MCF 10A (cell line): ENCODE measurements around the gene NOC2L. TPM values are rescaled to one million over a fixed set of nuclear protein-coding genes. Genes with fewer than 3 reads are reported as not detected.

ENCODE experiments used
- BruUV-seq: library from RNA; stranded (reverse); fragments of 400-500 nt; replicated peaks from 2 replicates; lab custom pipeline; 2021; lab: Mats Ljungman, UMichigan
- CTCF ChIA-PET: fragments of 300-600 bp; sonication (Branson Sonifier 250); formaldehyde crosslinking; extraction: SDS; loops from one replicate; lab custom pipeline; 2021; ENCODE audit warnings: antibody characterized with exemption, inconsistent platforms; lab: Yijun Ruan, JAX
- POLR2A ChIA-PET: fragments of 300-600, 350-650 bp; sonication (Branson Sonifier 250); formaldehyde crosslinking; extraction: SDS; loops from one replicate; lab custom pipeline; 2020; ENCODE audit warnings: antibody characterized with exemption, inconsistent platforms; lab: Yijun Ruan, JAX
- DNase-seq: peaks from one replicate; pipeline ENCODE4 v3.0.0-alpha.2; 2018; ENCODE audit not compliant: unreplicated experiment
- H3K27ac Mint-ChIP-seq: one replicate; pipeline ENCODE4 v1.8.0; 2022; ENCODE audit warnings: mild to moderate bottlenecking, low read depth, mixed read lengths; ENCODE audit not compliant: unreplicated experiment
- H3K27me3 Mint-ChIP-seq: one replicate; pipeline ENCODE4 v1.8.0; 2022; ENCODE audit warnings: mixed read lengths; ENCODE audit not compliant: insufficient read depth, unreplicated experiment
- H3K36me3 Mint-ChIP-seq: one replicate; pipeline ENCODE4 v1.8.0; 2022; ENCODE audit warnings: mild to moderate bottlenecking, moderate library complexity, mixed read lengths; ENCODE audit not compliant: insufficient read depth, unreplicated experiment
- H3K4me1 Mint-ChIP-seq: one replicate; pipeline ENCODE4 v1.8.0; 2022; ENCODE audit warnings: mixed read lengths; ENCODE audit not compliant: insufficient read depth, unreplicated experiment
- H3K4me3 Mint-ChIP-seq: one replicate; pipeline ENCODE4 v1.8.0; 2022; ENCODE audit warnings: mild to moderate bottlenecking, moderate library complexity, mixed read lengths; ENCODE audit not compliant: unreplicated experiment
- H3K9me3 Mint-ChIP-seq: one replicate; pipeline ENCODE4 v1.8.0; 2022; ENCODE audit warnings: mixed read lengths; ENCODE audit not compliant: unreplicated experiment
- CTCF ChIP-seq: fragments of 200-600 bp; IDR thresholded peaks from one replicate; pipeline ENCODE4 v1.8.0; 2022; ENCODE audit warnings: antibody characterized with exemption, mild to moderate bottlenecking; ENCODE audit not compliant: unreplicated experiment
- intact Hi-C: fragments of 100-400 bp; cut with micrococcal nuclease; formaldehyde crosslinking; loops from 2 replicates; pipeline ENCODE4 v1.14.1; 2022
- total RNA-seq: library from RNA; stranded (reverse); gene quantifications from 2 replicates; pipeline ENCODE4 v1.2.3, GENCODE V29; 2022

The NOC2L gene
- total RNA-seq, 1 experiment from 2014 or later = 136 TPM

GRCh38 chr1:959731-960362 lies 791 bp upstream of the NOC2L start:
- Mint-ChIP-seq H3K4me3 (peak overlapping the region; percentile 65), H3K36me3 (peaks cover 22% of the 10 kb centered on the region), H3K4me1 (peaks cover 8% of the 10 kb centered on the region), H3K9me3 (no peaks in the 10 kb centered on the region), H3K27me3 (no peaks in the 10 kb centered on the region), H3K27ac (no peak overlapping the region)
- ChIA-PET POLR2A (interaction anchor here (0.7 to 1.4 kb wide), 4 partner anchors 16 to 49 kb away, joined by 3 to 7 read pairs (median 3); no protein-coding TSS in a partner anchor), CTCF (no interaction called here)
- TF ChIP-seq CTCF = no peak
- no peak for DNase-seq
- intact Hi-C loops = no loop called here
- BruUV-seq = no TSS peak

GRCh38 chr1:956636-957035 lies 2.4 kb downstream of the NOC2L start:
- Mint-ChIP-seq H3K4me1 (peaks cover 8% of the 10 kb centered on the region), H3K27me3 (no peaks in the 10 kb centered on the region)
- CTCF ChIA-PET = no interaction called here

GRCh38 chr1:955474-955873 lies 3.6 kb downstream of the NOC2L start:
- BruUV-seq = no TSS peak
- H3K27ac Mint-ChIP-seq = no peak overlapping the region
- ChIA-PET CTCF (interaction anchor here (0.7 kb wide), 1 partner anchor 71 kb away, joined by 5 read pairs; no protein-coding TSS in a partner anchor), POLR2A (no interaction called here)
- TF ChIP-seq CTCF = no peak
- H3K36me3 Mint-ChIP-seq = peaks cover 52% of the 10 kb centered on the region
- H3K27me3 Mint-ChIP-seq = no peaks in the 10 kb centered on the region
- peaks cover 8% of the 10 kb centered on the region for H3K4me1 Mint-ChIP-seq
- H3K9me3 Mint-ChIP-seq = no peaks in the 10 kb centered on the region
- DNase-seq = no peak
- no peak overlapping the region for H3K4me3 Mint-ChIP-seq
- intact Hi-C loops = no loop called here

More at GRCh38 chr1:956636-957035, 2.4 kb downstream of the NOC2L start:
- TF ChIP-seq CTCF = no peak
- H3K4me3 Mint-ChIP-seq = no peak overlapping the region
- H3K27ac Mint-ChIP-seq = no peak overlapping the region
- H3K36me3 Mint-ChIP-seq = peaks cover 40% of the 10 kb centered on the region
- POLR2A ChIA-PET = no interaction called here
- H3K9me3 Mint-ChIP-seq = no peaks in the 10 kb centered on the region
- intact Hi-C loops = no loop called here
- DNase-seq = no peak
- no TSS peak for BruUV-seq

GRCh38 chr1:954927-955326 lies 4.1 kb downstream of the NOC2L start:
- no TSS peak for BruUV-seq
- Mint-ChIP-seq H3K4me1 (peaks cover 8% of the 10 kb centered on the region), H3K4me3 (no peak overlapping the region), H3K36me3 (peaks cover 57% of the 10 kb centered on the region), H3K27ac (no peak overlapping the region), H3K27me3 (no peaks in the 10 kb centered on the region), H3K9me3 (no peaks in the 10 kb centered on the region)
- no peak for TF ChIP-seq CTCF
- ChIA-PET POLR2A (no interaction called here), CTCF (interaction anchor here (0.6 to 0.7 kb wide), 2 partner anchors 72 to 738 kb away, joined by 3 to 5 read pairs; no protein-coding TSS in a partner anchor)
- DNase-seq = no peak
- intact Hi-C loops = no loop called here
